HG03558 (cell line): Measurements from ENCODE around the gene ORAI3.

ENCODE experiments used
- ATAC-seq: cut with Tn5 transposase; IDR thresholded peaks from one replicate; pipeline ENCODE4 v1.9.1; 2021; ENCODE audit warnings: moderate number of reproducible peaks; ENCODE audit not compliant: unreplicated experiment; ENCODE audit errors: extremely low read depth

ORAI3 gene

GRCh38 chr16:31002862-31003341 lies 54.0 kb downstream of the ORAI3 start:
- ATAC-seq: no peak

- ATAC-seq: no peak
Observed at GRCh38 chr16:31003744-31004143, 54.9 kb downstream of the ORAI3 start.
